ENCODE data around the gene CFAP77.

CFAP77 gene

GRCh38 chr9:132543960-132544359 is 133.9 kb downstream of the CFAP77 start:
- TF ChIP-seq ZC3H10 (CRISPR knock-in tag; IDR thresholded peaks at IDR 0.05), result no peak
- TF ChIP-seq ZNF565 (CRISPR knock-in tag; conservative IDR thresholded peaks at IDR 0.05; ENCODE audit: low read depth), result no peak
- no peak for TF ChIP-seq POU6F1 (CRISPR knock-in tag; IDR thresholded peaks at IDR 0.05; ENCODE audit: borderline replicate concordance, low read depth)
- no peak for TF ChIP-seq CSDC2 (CRISPR knock-in tag; IDR thresholded peaks at IDR 0.05)
- no peak for TF ChIP-seq ZFP30 (CRISPR knock-in tag; IDR thresholded peaks at IDR 0.05)
- TF ChIP-seq TCF4 (CRISPR knock-in tag; IDR thresholded peaks at IDR 0.05; ENCODE audit: borderline replicate concordance), result no peak
- no peak for TF ChIP-seq PPARA (CRISPR knock-in tag; IDR thresholded peaks at IDR 0.05; ENCODE audit: borderline replicate concordance)
- no peak for TF ChIP-seq TOX (CRISPR knock-in tag; IDR thresholded peaks at IDR 0.05; ENCODE audit: borderline replicate concordance)
- no peak for TF ChIP-seq OSR1 (CRISPR knock-in tag; IDR thresholded peaks at IDR 0.05)
- no peak for TF ChIP-seq CSRNP3 (CRISPR knock-in tag; IDR thresholded peaks at IDR 0.05)
- TF ChIP-seq GLIS3 (CRISPR knock-in tag; IDR thresholded peaks at IDR 0.05), result no peak
- no peak for ATAC-seq

- no peak for ATAC-seq
- TF ChIP-seq TSHZ2 (CRISPR knock-in tag; IDR thresholded peaks at IDR 0.05) (no peak), ZNF70 (CRISPR knock-in tag; IDR thresholded peaks at IDR 0.05) (no peak), ZFP3 (CRISPR knock-in tag; IDR thresholded peaks at IDR 0.05) (no peak), ZNF565 (CRISPR knock-in tag; conservative IDR thresholded peaks at IDR 0.05; ENCODE audit: low read depth) (no peak), ZNF8 (CRISPR knock-in tag; IDR thresholded peaks at IDR 0.05) (no peak), ESRRG (CRISPR knock-in tag; IDR thresholded peaks at IDR 0.05) (no peak), POU6F1 (CRISPR knock-in tag; IDR thresholded peaks at IDR 0.05; ENCODE audit: borderline replicate concordance, low read depth) (no peak), BACH2 (CRISPR knock-in tag; IDR thresholded peaks at IDR 0.05; ENCODE audit: borderline replicate concordance) (no peak), GLIS3 (CRISPR knock-in tag; IDR thresholded peaks at IDR 0.05) (no peak), CSRNP3 (CRISPR knock-in tag; IDR thresholded peaks at IDR 0.05) (no peak), ZC3H10 (CRISPR knock-in tag; IDR thresholded peaks at IDR 0.05) (no peak), ARNTL (CRISPR knock-in tag; IDR thresholded peaks at IDR 0.05; ENCODE audit: borderline replicate concordance, low read depth) (no peak), SNAI2 (CRISPR knock-in tag; IDR thresholded peaks at IDR 0.05) (no peak), ISL1 (CRISPR knock-in tag; IDR thresholded peaks at IDR 0.05) (no peak), ZFP30 (CRISPR knock-in tag; IDR thresholded peaks at IDR 0.05) (no peak)
- TF ChIP-seq, protein P1, sequence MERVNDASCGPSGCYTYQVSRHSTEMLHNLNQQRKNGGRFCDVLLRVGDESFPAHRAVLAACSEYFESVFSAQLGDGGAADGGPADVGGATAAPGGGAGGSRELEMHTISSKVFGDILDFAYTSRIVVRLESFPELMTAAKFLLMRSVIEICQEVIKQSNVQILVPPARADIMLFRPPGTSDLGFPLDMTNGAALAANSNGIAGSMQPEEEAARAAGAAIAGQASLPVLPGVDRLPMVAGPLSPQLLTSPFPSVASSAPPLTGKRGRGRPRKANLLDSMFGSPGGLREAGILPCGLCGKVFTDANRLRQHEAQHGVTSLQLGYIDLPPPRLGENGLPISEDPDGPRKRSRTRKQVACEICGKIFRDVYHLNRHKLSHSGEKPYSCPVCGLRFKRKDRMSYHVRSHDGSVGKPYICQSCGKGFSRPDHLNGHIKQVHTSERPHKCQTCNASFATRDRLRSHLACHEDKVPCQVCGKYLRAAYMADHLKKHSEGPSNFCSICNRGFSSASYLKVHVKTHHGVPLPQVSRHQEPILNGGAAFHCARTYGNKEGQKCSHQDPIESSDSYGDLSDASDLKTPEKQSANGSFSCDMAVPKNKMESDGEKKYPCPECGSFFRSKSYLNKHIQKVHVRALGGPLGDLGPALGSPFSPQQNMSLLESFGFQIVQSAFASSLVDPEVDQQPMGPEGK (CRISPR knock-in tag; IDR thresholded peaks at IDR 0.05; ENCODE audit: borderline replicate concordance), result no peak
- TF ChIP-seq, protein P2, sequence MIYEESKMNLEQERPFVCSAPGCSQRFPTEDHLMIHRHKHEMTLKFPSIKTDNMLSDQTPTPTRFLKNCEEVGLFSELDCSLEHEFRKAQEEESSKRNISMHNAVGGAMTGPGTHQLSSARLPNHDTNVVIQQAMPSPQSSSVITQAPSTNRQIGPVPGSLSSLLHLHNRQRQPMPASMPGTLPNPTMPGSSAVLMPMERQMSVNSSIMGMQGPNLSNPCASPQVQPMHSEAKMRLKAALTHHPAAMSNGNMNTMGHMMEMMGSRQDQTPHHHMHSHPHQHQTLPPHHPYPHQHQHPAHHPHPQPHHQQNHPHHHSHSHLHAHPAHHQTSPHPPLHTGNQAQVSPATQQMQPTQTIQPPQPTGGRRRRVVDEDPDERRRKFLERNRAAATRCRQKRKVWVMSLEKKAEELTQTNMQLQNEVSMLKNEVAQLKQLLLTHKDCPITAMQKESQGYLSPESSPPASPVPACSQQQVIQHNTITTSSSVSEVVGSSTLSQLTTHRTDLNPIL (CRISPR knock-in tag; IDR thresholded peaks at IDR 0.05; ENCODE audit: low read depth), result no peak
Observed at GRCh38 chr9:132545578-132545977, 135.6 kb downstream of the CFAP77 start.

All from SK-N-SH treated with all-trans-retinoic acid at 6 μM for 48 hours (cell line).